Erythroblast (primary cell): Measurements from ENCODE around the gene CPD.

ENCODE experiments used
- GATA1 ChIP-seq: IDR thresholded peaks from 2 replicates; pipeline ENCODE4 v1.6.1; 2011; ENCODE audit warnings: low read depth, mild to moderate bottlenecking, control low read depth, low read length, moderate library complexity
- POLR2A ChIP-seq: IDR thresholded peaks from 2 replicates; pipeline ENCODE4 v1.6.1; 2011; ENCODE audit warnings: mild to moderate bottlenecking, low read length

DNA sequence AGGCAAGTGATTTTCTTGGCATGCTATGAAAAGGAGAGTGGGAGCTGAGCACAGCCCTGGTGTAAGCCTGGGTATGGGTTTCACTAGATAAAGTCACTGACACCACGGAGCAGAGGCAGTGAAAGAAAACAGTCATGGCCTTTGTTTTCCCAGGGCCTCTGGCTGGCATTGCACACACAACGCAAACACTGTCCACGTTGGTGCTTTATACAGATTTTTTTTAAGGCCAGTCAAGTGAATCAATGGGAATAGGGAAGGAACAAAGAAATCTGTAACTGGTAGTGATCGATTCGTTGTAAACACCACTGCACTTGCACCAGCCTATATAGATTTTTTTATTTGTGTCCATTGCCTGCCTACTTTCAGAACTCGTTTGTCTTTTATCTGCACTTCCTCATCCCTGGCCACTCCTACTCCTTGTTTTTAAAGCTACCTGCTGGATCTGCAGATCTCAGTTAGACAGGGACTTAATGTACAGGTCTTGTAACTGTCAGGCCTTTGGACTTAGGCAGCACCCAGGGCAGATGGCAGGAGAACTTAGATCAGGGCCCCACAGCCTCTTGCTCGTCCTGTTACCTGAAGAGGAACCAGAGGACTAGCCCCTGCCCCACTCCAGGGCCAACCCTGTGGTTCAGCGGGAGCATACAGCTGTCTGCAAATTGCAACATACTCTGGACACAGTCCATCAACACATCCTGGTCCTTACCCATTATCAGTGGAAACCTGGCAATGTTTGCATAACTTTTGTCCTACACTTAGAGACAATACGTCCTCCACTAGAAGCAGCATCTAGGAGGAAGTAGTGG, 34.2 kb upstream of the CPD start:
- TF ChIP-seq POLR2A (no peak), GATA1 (no peak)
